CD1c-positive myeloid dendritic cell (primary cell): Measurements from ENCODE around the gene MRPL27.

ENCODE experiments used
- DNase-seq: peaks from one replicate; pipeline ENCODE4 v3.0.0-alpha.2; 2016; ENCODE audit errors: extremely low spot score

MRPL27 gene

GRCh38 chr17:50360486-50361115, 12.4 kb downstream of the MRPL27 start:
- DNase-seq = no peak

GRCh38 chr17:50359998-50360461, 13.0 kb downstream of the MRPL27 start:
- no peak for DNase-seq

- DNase-seq = no peak
Observed at GRCh38 chr17:50359005-50359699, 13.8 kb downstream of the MRPL27 start.

- DNase-seq = no peak
Observed at GRCh38 chr17:50358177-50358576, 14.8 kb downstream of the MRPL27 start.

- no peak for DNase-seq
Observed at GRCh38 chr17:50356892-50357510, 16.0 kb downstream of the MRPL27 start.

GRCh38 chr17:50356418-50356817, 16.6 kb downstream of the MRPL27 start:
- DNase-seq = no peak

GRCh38 chr17:50355701-50356341, 17.2 kb downstream of the MRPL27 start:
- DNase-seq = no peak

GRCh38 chr17:50355336-50355700, 17.7 kb downstream of the MRPL27 start:
- DNase-seq = no peak

- DNase-seq = no peak
Observed at GRCh38 chr17:50354776-50355175, 18.2 kb downstream of the MRPL27 start.

GRCh38 chr17:50354198-50354597, 18.8 kb downstream of the MRPL27 start:
- no peak for DNase-seq

- DNase-seq = no peak
Observed at GRCh38 chr17:50353600-50354195, 19.3 kb downstream of the MRPL27 start.

- DNase-seq = no peak
Observed at GRCh38 chr17:50352693-50353599, 20.0 kb downstream of the MRPL27 start.

GRCh38 chr17:50352072-50352692, 20.8 kb downstream of the MRPL27 start:
- no peak for DNase-seq

- no peak for DNase-seq
Observed at GRCh38 chr17:50350733-50351132, 22.3 kb downstream of the MRPL27 start.

GRCh38 chr17:50349243-50349600, 23.8 kb downstream of the MRPL27 start:
- DNase-seq = no peak

- DNase-seq = no peak
Observed at GRCh38 chr17:50348522-50349242, 24.3 kb downstream of the MRPL27 start.

- no peak for DNase-seq
Observed at GRCh38 chr17:50347894-50348291, 25.1 kb downstream of the MRPL27 start.

GRCh38 chr17:50347117-50347893, 25.7 kb downstream of the MRPL27 start:
- no peak for DNase-seq
